HCT116 (cell line): Measurements from ENCODE around the gene CEP41. TPM values are rescaled to one million over a fixed set of nuclear protein-coding genes. Genes with fewer than 3 reads are reported as not detected.

Experiments used
- ATAC-seq: fragments of 200-7000 bp; cut with Tn5 transposase; 2 replicates; pipeline ENCODE4 v1.9.1; 2020; ENCODE audit warnings: mild to moderate bottlenecking, moderate library complexity
- BruUV-seq: library from RNA; stranded (reverse); fragments of 400-500 nt; replicated peaks from 2 replicates; lab custom pipeline; 2021; lab: Mats Ljungman, UMichigan
- CTCF ChIA-PET: fragments of 300-600 bp; sonication (Branson Sonifier 250); formaldehyde crosslinking; loops from one replicate; lab custom pipeline; 2021; ENCODE audit warnings: antibody characterized with exemption; lab: Charles Lee
- POLR2A ChIA-PET: fragments of 300-600, 350-600 bp; sonication (Branson Sonifier 250); formaldehyde crosslinking; loops from one replicate; lab custom pipeline; 2021; ENCODE audit warnings: antibody characterized with exemption; lab: Charles Lee
- RAD21 ChIA-PET, 2 experiments: fragments of 300-600 bp; sonication (Branson Sonifier 250); formaldehyde crosslinking; loops; one replicate each; lab custom pipeline; 2023; ENCODE audit warnings: low total read pairs in 2 of 2; ENCODE audit not compliant: uncharacterized antibody in 2 of 2, unreplicated experiment in 2 of 2, low non-redundant PET in 1 of 2; lab: Charles Lee
- DNase-seq: peaks from one replicate; pipeline ENCODE4 v3.0.0-alpha.2; 2010; ENCODE audit warnings: low read depth, low spot score
- H2AFZ ChIP-seq: fragments of 200-600 bp; shearing (Covaris generic), sonication (generic); 2 replicates; pipeline ENCODE4 v1.6.1; 2017; ENCODE audit warnings: low read depth, mixed run types, mixed read lengths, antibody characterized with exemption, low read length; ENCODE audit not compliant: poor library complexity, severe bottlenecking
- H3K27ac ChIP-seq: 2 replicates; pipeline ENCODE4 v1.5.1; 2012; ENCODE audit warnings: low read depth, low read length
- H3K27me3 ChIP-seq: fragments of 200-600 bp; sonication (generic); 2 replicates; pipeline ENCODE4 v1.6.1; 2016; ENCODE audit warnings: mixed run types, low read length, mixed read lengths; ENCODE audit not compliant: insufficient read depth
- H3K36me3 ChIP-seq, 2 experiments: fragments of 200-500 bp in 1 of 2; fragments of 200-600 bp in 1 of 2; sonication (Bioruptor generic) in 1 of 2; sonication (generic) in 1 of 2; 2 replicates each; pipeline versions ENCODE4 v1.5.1 to v1.6.1; 2014 to 2016; ENCODE audit warnings: low read length in 2 of 2, inconsistent platforms in 1 of 2, mixed read lengths in 1 of 2, mixed run types in 1 of 2; ENCODE audit not compliant: insufficient read depth in 2 of 2, control insufficient read depth in 1 of 2
- H3K4me1 ChIP-seq, 2 experiments: fragments of 200-600 bp in 1 of 2; sonication (generic) in 1 of 2; 2 replicates each; pipeline versions ENCODE4 v1.5.1 to v1.6.1; 2012 to 2017; ENCODE audit warnings: low read length in 2 of 2, inconsistent platforms in 1 of 2, mild to moderate bottlenecking in 1 of 2, mixed read lengths in 1 of 2, mixed run types in 1 of 2, moderate library complexity in 1 of 2; ENCODE audit not compliant: insufficient read depth in 2 of 2, control insufficient read depth in 1 of 2
- H3K4me2 ChIP-seq: fragments of 200-600 bp; sonication (generic); 2 replicates; pipeline ENCODE4 v1.6.1; 2017; ENCODE audit warnings: mixed run types, low read length, mixed read lengths
- H3K4me3 ChIP-seq, 2 experiments: fragments of 200-600 bp in 1 of 2; sonication (generic) in 1 of 2; replicated peaks in 1 of 2; 2 replicates each; pipeline ENCODE4 v1.5.1; 2011 to 2016; ENCODE audit warnings: low read length in 2 of 2, control low read depth in 1 of 2, low read depth in 1 of 2, mild to moderate bottlenecking in 1 of 2, mixed read lengths in 1 of 2, mixed run types in 1 of 2
- H3K79me2 ChIP-seq: fragments of 200-600 bp; sonication (generic); 2 replicates; pipeline ENCODE4 v1.6.1; 2017; ENCODE audit warnings: mild to moderate bottlenecking, mixed run types, low read length, moderate library complexity, mixed read lengths; ENCODE audit not compliant: insufficient read depth
- H3K9ac ChIP-seq: fragments of 200-600 bp; sonication (generic); 2 replicates; pipeline ENCODE4 v1.6.1; 2016; ENCODE audit warnings: low read length, mixed read lengths
- H3K9me2 ChIP-seq: fragments of 200-600 bp; sonication (generic), shearing (Covaris generic); 2 replicates; pipeline ENCODE4 v1.6.1; 2017; ENCODE audit warnings: mixed run types, mild to moderate bottlenecking, moderate library complexity; ENCODE audit not compliant: insufficient read depth
- H3K9me3 ChIP-seq, 2 experiments: fragments of 200-500 bp in 1 of 2; fragments of 200-600 bp in 1 of 2; sonication (Bioruptor generic) in 1 of 2; sonication (generic) in 1 of 2; 2 replicates each; pipeline ENCODE4 v1.6.1; 2014 to 2017; ENCODE audit warnings: low read length in 2 of 2, mixed read lengths in 2 of 2, inconsistent platforms in 1 of 2, low read depth in 1 of 2, mild to moderate bottlenecking in 1 of 2, mixed run types in 1 of 2, moderate library complexity in 1 of 2; ENCODE audit not compliant: control insufficient read depth in 1 of 2, insufficient read depth in 1 of 2
- H4K20me1 ChIP-seq: fragments of 200-600 bp; sonication (generic), shearing (Covaris generic); 2 replicates; pipeline ENCODE4 v1.6.1; 2017; ENCODE audit warnings: mixed run types, mild to moderate bottlenecking, moderate library complexity; ENCODE audit not compliant: insufficient read depth
- CEBPB ChIP-seq: IDR thresholded peaks from 2 replicates; pipeline ENCODE4 v1.6.1; 2012; ENCODE audit warnings: low read depth
- ELF1 ChIP-seq: IDR thresholded peaks from 2 replicates; pipeline ENCODE4 v1.6.1; 2012; ENCODE audit warnings: low read depth, borderline replicate concordance
- EZH2 ChIP-seq: fragments of 200-600 bp; sonication (generic); IDR thresholded peaks from 2 replicates; pipeline ENCODE4 v1.6.1; 2017; ENCODE audit warnings: antibody characterized with exemption, mixed run types
- FOSL1 ChIP-seq: IDR thresholded peaks from 2 replicates; pipeline ENCODE4 v1.6.1; 2012; ENCODE audit warnings: low read depth
- MAX ChIP-seq: IDR thresholded peaks from 2 replicates; pipeline ENCODE4 v1.6.1; 2012
- RAD21 ChIP-seq: IDR thresholded peaks from 2 replicates; pipeline ENCODE4 v1.6.1; 2012; ENCODE audit warnings: low read depth, mild to moderate bottlenecking
- REST ChIP-seq: IDR thresholded peaks from 2 replicates; pipeline ENCODE4 v1.6.1; 2012; ENCODE audit warnings: low read depth
- TCF7L2 ChIP-seq: IDR thresholded peaks from 2 replicates; pipeline ENCODE4 v1.7.0; 2011; ENCODE audit warnings: borderline replicate concordance, inconsistent platforms; ENCODE audit not compliant: insufficient read depth, insufficient read length; ENCODE audit errors: extremely low read depth
- YY1 ChIP-seq: IDR thresholded peaks from 2 replicates; pipeline ENCODE4 v1.6.1; 2011; ENCODE audit warnings: low read length, low read depth, moderate library complexity, mild to moderate bottlenecking; ENCODE audit not compliant: insufficient replicate concordance; ENCODE audit errors: extremely low read depth
- ZBTB33 ChIP-seq: IDR thresholded peaks from 2 replicates; pipeline ENCODE4 v1.6.1; 2011; ENCODE audit warnings: mild to moderate bottlenecking, low read length, moderate library complexity; ENCODE audit not compliant: insufficient replicate concordance; ENCODE audit errors: extremely low read depth
- ZNF274 ChIP-seq: fragments of 200-500 bp; sonication (Bioruptor generic); IDR thresholded peaks from 2 replicates; pipeline ENCODE4 v1.6.1; 2014; ENCODE audit warnings: mild to moderate bottlenecking, low read depth, low read length, inconsistent platforms
- intact Hi-C: fragments of 100-400 bp; cut with micrococcal nuclease; formaldehyde crosslinking; loops from 2 replicates; pipeline ENCODE4 v1.10.0; 2022
- total RNA-seq: library from RNA; stranded (reverse); gene quantifications from one replicate; pipeline ENCODE4 v1.2.1, GENCODE V29; 2021; ENCODE audit not compliant: unreplicated experiment

CEP41 gene
- total RNA-seq, 1 experiment from 2014 or later: 13.6 TPM

- Histone ChIP-seq H4K20me1 (no peaks in the 10 kb centered on the region), H3K27ac (no peak overlapping the region), H3K4me2 (no peak overlapping the region), H3K4me1 (no peaks in the 10 kb centered on the region)
- intact Hi-C loops: no loop called here
- no peak for TF ChIP-seq EZH2
- no peak for TF ChIP-seq MAX
- no peak for TF ChIP-seq CEBPB
- TF ChIP-seq FOSL1: no peak
- TF ChIP-seq TCF7L2: no peak
- no peak for TF ChIP-seq YY1
- TF ChIP-seq, all 23 proteins: peak for 0
- H3K4me3 ChIP-seq: no peak overlapping the region
- RAD21 ChIA-PET: no interaction called here
- no peaks in the 10 kb centered on the region for H3K27me3 ChIP-seq
- no peak for ATAC-seq
- BruUV-seq: no TSS peak
- no peaks in the 10 kb centered on the region for H3K79me2 ChIP-seq
- H3K9ac ChIP-seq: no peak overlapping the region
- CTCF ChIA-PET: no interaction called here
- DNase-seq: no peak
- H3K36me3 ChIP-seq: no peaks in the 10 kb centered on the region
- no peaks in the 10 kb centered on the region for H3K9me2 ChIP-seq
- POLR2A ChIA-PET: no interaction called here
- no peaks in the 10 kb centered on the region for H3K9me3 ChIP-seq
- no peak overlapping the region for H2AFZ ChIP-seq
Measured at GRCh38 chr7:130346177-130346905, 94.5 kb downstream of the CEP41 start.

GRCh38 chr7:130345725-130346124 lies 95.1 kb downstream of the CEP41 start:
- DNase-seq: no peak
- intact Hi-C loops: no loop called here
- Histone ChIP-seq H3K9me3 (no peaks in the 10 kb centered on the region), H3K9me2 (no peaks in the 10 kb centered on the region), H3K4me3 (no peak overlapping the region), H3K27me3 (no peaks in the 10 kb centered on the region), H3K4me1 (no peaks in the 10 kb centered on the region), H3K27ac (no peak overlapping the region), H3K4me2 (no peak overlapping the region), H2AFZ (no peak overlapping the region), H3K36me3 (no peaks in the 10 kb centered on the region), H4K20me1 (no peaks in the 10 kb centered on the region), H3K9ac (no peak overlapping the region), H3K79me2 (no peaks in the 10 kb centered on the region)
- POLR2A ChIA-PET: no interaction called here
- RAD21 ChIA-PET: no interaction called here
- no TSS peak for BruUV-seq
- no peak for ATAC-seq
- CTCF ChIA-PET: no interaction called here
- TF ChIP-seq ZNF274 (no peak), RAD21 (no peak), ELF1 (no peak), TCF7L2 (no peak), FOSL1 (no peak), REST (no peak), YY1 (no peak), ZBTB33 (no peak)
